Cardiac fibroblast (primary cell): ENCODE results near the gene RTN4R.

Experiments
- DNase-seq, 2 donors: peaks; one replicate each; pipeline versions ENCODE4 v3.0.0 to v3.0.0-alpha.2; 2010; ENCODE audit warnings: low read depth in 2 of 2
- H3K4me3 ChIP-seq, 2 donors: replicated peaks in 1 of 2; 1 replicate in 1 of 2; 2 replicates in 1 of 2; pipeline ENCODE4 v1.5.1; 2011; ENCODE audit warnings: low read depth in 2 of 2, low read length in 2 of 2, mild to moderate bottlenecking in 2 of 2, moderate library complexity in 1 of 2
- CTCF ChIP-seq: IDR thresholded peaks from one replicate; pipeline ENCODE4 v1.5.1; 2011; ENCODE audit warnings: low read depth, mild to moderate bottlenecking, low read length, inconsistent platforms

The RTN4R gene

GRCh38 chr22:20207277-20208025 is 60.7 kb downstream of the RTN4R start:
- no peak for DNase-seq
- H3K4me3 ChIP-seq = peak overlapping the region; percentile 65 to 72
- TF ChIP-seq CTCF = no peak

- H3K4me3 ChIP-seq = peak overlapping the region; percentile 65 to 72
- no peak for TF ChIP-seq CTCF
- peak; percentile 21 to 42 for DNase-seq
These were observed 61.4 kb downstream of the RTN4R start for GRCh38 chr22:20206709-20207215.

GRCh38 chr22:20205964-20206708 is 62.0 kb downstream of the RTN4R start:
- H3K4me3 ChIP-seq = peak overlapping the region; percentile 65 to 72
- DNase-seq = peak; percentile 72 to 81
- TF ChIP-seq CTCF = peak; percentile 20

- TF ChIP-seq CTCF = no peak
These were observed 62.6 kb downstream of the RTN4R start for GRCh38 chr22:20205464-20205963.

GRCh38 chr22:20204806-20205205 is 63.3 kb downstream of the RTN4R start:
- TF ChIP-seq CTCF = no peak
- peak in 1 of 2 donors; percentile 52 for DNase-seq
- no peak overlapping the region for H3K4me3 ChIP-seq

More at GRCh38 chr22:20205464-20205963, 62.6 kb downstream of the RTN4R start:
- no peak for DNase-seq
- H3K4me3 ChIP-seq = no peak overlapping the region

GRCh38 chr22:20204311-20204710 is 63.8 kb downstream of the RTN4R start:
- DNase-seq = no peak
- no peak for TF ChIP-seq CTCF
- no peak overlapping the region for H3K4me3 ChIP-seq
